Measurements from ENCODE around the gene DNAJB13.

DNAJB13 gene

GRCh38 chr11:73958521-73959141, 7.8 kb downstream of the DNAJB13 start:
- H3K27me3 ChIP-seq (ENCODE audit: insufficient read depth, low read depth) = no peaks in the 10 kb centered on the region
- no peak overlapping the region for H2AFZ ChIP-seq (ENCODE audit: low read depth)
- no peaks in the 10 kb centered on the region for H3K79me2 ChIP-seq (ENCODE audit: insufficient read depth, low read depth)
- no peaks in the 10 kb centered on the region for H3K4me1 ChIP-seq (ENCODE audit: low read depth, poor library complexity, severe bottlenecking)
- no peak overlapping the region for H3K9ac ChIP-seq
- no peaks in the 10 kb centered on the region for H3K36me3 ChIP-seq (ENCODE audit: insufficient read depth)
- TF ChIP-seq CTCF (conservative IDR thresholded peaks at IDR 0.05; ENCODE audit: low read depth, low read length) = no peak
- H3K4me2 ChIP-seq = no peak overlapping the region
- H3K4me3 ChIP-seq (IDR thresholded peaks at IDR 0.05; ENCODE audit: insufficient read depth, low read depth, low read length) = no peak overlapping the region
- no peaks in the 10 kb centered on the region for H4K20me1 ChIP-seq (ENCODE audit: insufficient read depth)
- no peak overlapping the region for H3K27ac ChIP-seq

- H3K4me2 ChIP-seq = no peak overlapping the region
These were observed 10.5 kb downstream of the DNAJB13 start for GRCh38 chr11:73961321-73961720.

GRCh38 chr11:73962101-73962705, 11.4 kb downstream of the DNAJB13 start:
- Histone ChIP-seq H3K4me2 (no peak overlapping the region), H4K20me1 (ENCODE audit: insufficient read depth) (no peaks in the 10 kb centered on the region), H3K4me1 (ENCODE audit: low read depth, poor library complexity, severe bottlenecking) (no peaks in the 10 kb centered on the region), H3K79me2 (ENCODE audit: insufficient read depth, low read depth) (no peaks in the 10 kb centered on the region), H3K27me3 (ENCODE audit: insufficient read depth, low read depth) (no peaks in the 10 kb centered on the region), H3K36me3 (ENCODE audit: insufficient read depth) (no peaks in the 10 kb centered on the region), H2AFZ (ENCODE audit: low read depth) (no peak overlapping the region), H3K27ac (no peak overlapping the region), H3K4me3 (IDR thresholded peaks at IDR 0.05; ENCODE audit: insufficient read depth, low read depth, low read length) (no peak overlapping the region), H3K9ac (no peak overlapping the region)
- no peak for TF ChIP-seq CTCF (conservative IDR thresholded peaks at IDR 0.05; ENCODE audit: low read depth, low read length)

More at GRCh38 chr11:73961321-73961720, 10.5 kb downstream of the DNAJB13 start:
- Histone ChIP-seq H3K9ac (no peak overlapping the region), H3K4me3 (IDR thresholded peaks at IDR 0.05; ENCODE audit: insufficient read depth, low read depth, low read length) (no peak overlapping the region), H4K20me1 (ENCODE audit: insufficient read depth) (no peaks in the 10 kb centered on the region), H3K4me1 (ENCODE audit: low read depth, poor library complexity, severe bottlenecking) (no peaks in the 10 kb centered on the region), H2AFZ (ENCODE audit: low read depth) (no peak overlapping the region), H3K27ac (no peak overlapping the region), H3K79me2 (ENCODE audit: insufficient read depth, low read depth) (no peaks in the 10 kb centered on the region), H3K27me3 (ENCODE audit: insufficient read depth, low read depth) (no peaks in the 10 kb centered on the region), H3K36me3 (ENCODE audit: insufficient read depth) (no peaks in the 10 kb centered on the region)
- TF ChIP-seq CTCF (conservative IDR thresholded peaks at IDR 0.05; ENCODE audit: low read depth, low read length) = no peak

GRCh38 chr11:73963861-73964260, 13.0 kb downstream of the DNAJB13 start:
- no peak overlapping the region for H3K27ac ChIP-seq
- H2AFZ ChIP-seq (ENCODE audit: low read depth) = peak overlapping the region; percentile 31; the same call in 1 of the 2 replicates
- H3K79me2 ChIP-seq (ENCODE audit: insufficient read depth, low read depth) = no peaks in the 10 kb centered on the region
- peak overlapping the region; percentile 14; the same call in 1 of the 2 replicates for H3K4me2 ChIP-seq
- TF ChIP-seq CTCF (conservative IDR thresholded peaks at IDR 0.05; ENCODE audit: low read depth, low read length) = no peak
- no peaks in the 10 kb centered on the region for H4K20me1 ChIP-seq (ENCODE audit: insufficient read depth)
- H3K4me3 ChIP-seq (IDR thresholded peaks at IDR 0.05; ENCODE audit: insufficient read depth, low read depth, low read length) = no peak overlapping the region
- H3K36me3 ChIP-seq (ENCODE audit: insufficient read depth) = no peaks in the 10 kb centered on the region
- H3K4me1 ChIP-seq (ENCODE audit: low read depth, poor library complexity, severe bottlenecking) = no peaks in the 10 kb centered on the region
- no peak overlapping the region for H3K9ac ChIP-seq
- H3K27me3 ChIP-seq (ENCODE audit: insufficient read depth, low read depth) = no peaks in the 10 kb centered on the region

Measured in KMS-11 (cell line).